ENCODE measurements around the gene ERBIN.

DNA sequence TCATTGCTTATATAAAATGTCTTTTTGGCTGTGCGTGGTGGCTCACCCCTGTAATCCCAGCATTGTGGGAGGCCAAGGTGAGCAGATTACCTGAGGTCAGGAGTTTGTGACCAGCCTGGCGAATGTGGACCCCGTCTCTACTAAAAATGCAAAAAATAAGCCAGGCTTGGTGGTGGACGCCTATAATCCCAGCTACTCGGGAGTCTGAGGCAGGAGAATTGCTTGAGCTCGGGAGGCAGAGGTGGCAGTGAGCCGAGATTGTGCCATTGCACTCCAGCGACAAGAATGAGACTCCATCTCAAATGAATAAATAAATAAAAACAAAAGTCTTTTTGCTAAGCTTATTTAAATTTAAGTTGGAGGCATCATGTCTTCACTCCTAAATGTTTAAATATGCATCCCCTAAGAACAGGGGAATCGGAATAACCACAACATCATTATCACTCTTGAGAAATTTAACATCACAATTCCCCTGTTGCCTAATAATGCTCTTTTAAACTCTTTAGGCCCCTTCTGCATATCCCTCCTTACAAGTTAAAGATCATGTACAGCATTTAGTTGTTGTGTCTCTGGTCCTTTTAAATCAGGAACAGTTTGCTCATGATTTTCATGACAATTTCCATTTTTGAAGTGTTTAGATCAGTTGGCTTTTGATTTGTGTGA, 72.8 kb downstream of the ERBIN start:
- TF ChIP-seq EZH2 (IDR thresholded peaks at IDR 0.05; ENCODE audit: borderline replicate concordance, low read depth, low read length, severe bottlenecking), result no peak
- TF ChIP-seq, protein P1, sequence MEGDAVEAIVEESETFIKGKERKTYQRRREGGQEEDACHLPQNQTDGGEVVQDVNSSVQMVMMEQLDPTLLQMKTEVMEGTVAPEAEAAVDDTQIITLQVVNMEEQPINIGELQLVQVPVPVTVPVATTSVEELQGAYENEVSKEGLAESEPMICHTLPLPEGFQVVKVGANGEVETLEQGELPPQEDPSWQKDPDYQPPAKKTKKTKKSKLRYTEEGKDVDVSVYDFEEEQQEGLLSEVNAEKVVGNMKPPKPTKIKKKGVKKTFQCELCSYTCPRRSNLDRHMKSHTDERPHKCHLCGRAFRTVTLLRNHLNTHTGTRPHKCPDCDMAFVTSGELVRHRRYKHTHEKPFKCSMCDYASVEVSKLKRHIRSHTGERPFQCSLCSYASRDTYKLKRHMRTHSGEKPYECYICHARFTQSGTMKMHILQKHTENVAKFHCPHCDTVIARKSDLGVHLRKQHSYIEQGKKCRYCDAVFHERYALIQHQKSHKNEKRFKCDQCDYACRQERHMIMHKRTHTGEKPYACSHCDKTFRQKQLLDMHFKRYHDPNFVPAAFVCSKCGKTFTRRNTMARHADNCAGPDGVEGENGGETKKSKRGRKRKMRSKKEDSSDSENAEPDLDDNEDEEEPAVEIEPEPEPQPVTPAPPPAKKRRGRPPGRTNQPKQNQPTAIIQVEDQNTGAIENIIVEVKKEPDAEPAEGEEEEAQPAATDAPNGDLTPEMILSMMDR (IDR thresholded peaks at IDR 0.05; ENCODE audit: borderline replicate concordance, extremely low read depth, low read length, poor library complexity, severe bottlenecking), result no peak

All from DND-41 (cell line).